H1 (cell line): ENCODE measurements around the gene ZNF385B.

ENCODE experiments used
- CHD1 ChIP-seq: IDR thresholded peaks from 2 replicates; pipeline ENCODE4 v1.6.1; 2012; ENCODE audit warnings: low read depth, low read length, improper control_type of control experiment
- EGR1 ChIP-seq: IDR thresholded peaks from 2 replicates; pipeline ENCODE4 v1.6.1; 2011; ENCODE audit warnings: low read depth, low read length, borderline replicate concordance
- EP300 ChIP-seq, 2 experiments: IDR thresholded peaks; 1 replicate in 1 of 2; 2 replicates in 1 of 2; pipeline ENCODE4 v1.6.1; 2011 to 2012; ENCODE audit warnings: low read depth in 2 of 2, low read length in 2 of 2, mild to moderate bottlenecking in 2 of 2, borderline replicate concordance in 1 of 2, inconsistent platforms in 1 of 2, moderate library complexity in 1 of 2
- JUN ChIP-seq: IDR thresholded peaks from 2 replicates; pipeline ENCODE4 v1.6.1; 2011; ENCODE audit warnings: low read depth, mild to moderate bottlenecking, improper control_type of control experiment, low read length
- POLR2AphosphoS5 ChIP-seq: IDR thresholded peaks from 2 replicates; pipeline ENCODE4 v1.6.1; 2011; ENCODE audit warnings: low read depth, low read length
- YY1 ChIP-seq: IDR thresholded peaks from 2 replicates; pipeline ENCODE4 v1.6.1; 2011; ENCODE audit warnings: low read depth, mild to moderate bottlenecking, low read length
- ZNF274 ChIP-seq: IDR thresholded peaks from 2 replicates; pipeline ENCODE4 v1.7.0; 2012; ENCODE audit warnings: low read length, borderline replicate concordance; ENCODE audit errors: extremely low read depth
- TF ChIP-seq, protein P1 (sequence below), 3 experiments: IDR thresholded peaks; 1 replicate in 2 of 3; 2 replicates in 1 of 3; pipeline versions ENCODE4 v1.5.1 to v1.6.1; 2011; ENCODE audit warnings: low read length in 3 of 3, mild to moderate bottlenecking in 3 of 3, inconsistent platforms in 2 of 3, low read depth in 1 of 3, moderate library complexity in 1 of 3; ENCODE audit not compliant: insufficient read depth in 1 of 3; ENCODE audit errors: control extremely low read depth in 1 of 3
- TF ChIP-seq, protein P2 (sequence below): IDR thresholded peaks from 2 replicates; pipeline ENCODE4 v1.6.1; 2011; ENCODE audit warnings: low read depth, mild to moderate bottlenecking, low read length; ENCODE audit not compliant: insufficient read depth
- TF ChIP-seq, protein P3 (sequence below): IDR thresholded peaks from 2 replicates; pipeline ENCODE4 v1.6.1; 2012; ENCODE audit warnings: inconsistent platforms

DNA sequence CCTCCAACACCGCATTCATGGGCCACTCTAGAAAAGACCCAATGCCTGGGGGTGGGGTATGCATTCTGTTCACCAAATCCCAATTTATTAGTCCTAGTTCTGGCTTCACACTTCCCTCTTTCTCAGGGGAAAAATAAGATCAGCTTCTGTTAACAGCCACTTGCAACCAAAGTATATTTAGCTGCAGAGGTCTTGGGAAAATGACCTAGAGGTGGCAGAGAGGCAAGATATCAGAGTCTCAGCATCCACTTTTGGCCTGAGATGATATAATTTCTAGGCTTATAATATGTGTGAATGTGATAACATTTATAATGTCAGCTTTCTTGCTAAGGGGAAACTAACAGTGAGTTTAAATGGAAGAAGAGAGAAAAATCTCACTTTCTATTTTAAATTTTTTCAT, 89.1 kb downstream of the ZNF385B start:
- TF ChIP-seq ZNF274 (no peak), EP300 (IDR thresholded peaks at IDR 0.05; ENCODE audit: borderline replicate concordance in 1 of 2, low read depth in 2 of 2, low read length in 2 of 2) (no peak), EGR1 (no peak), POLR2AphosphoS5 (no peak), JUN (no peak), YY1 (no peak), CHD1 (no peak)
- TF ChIP-seq, protein P1, sequence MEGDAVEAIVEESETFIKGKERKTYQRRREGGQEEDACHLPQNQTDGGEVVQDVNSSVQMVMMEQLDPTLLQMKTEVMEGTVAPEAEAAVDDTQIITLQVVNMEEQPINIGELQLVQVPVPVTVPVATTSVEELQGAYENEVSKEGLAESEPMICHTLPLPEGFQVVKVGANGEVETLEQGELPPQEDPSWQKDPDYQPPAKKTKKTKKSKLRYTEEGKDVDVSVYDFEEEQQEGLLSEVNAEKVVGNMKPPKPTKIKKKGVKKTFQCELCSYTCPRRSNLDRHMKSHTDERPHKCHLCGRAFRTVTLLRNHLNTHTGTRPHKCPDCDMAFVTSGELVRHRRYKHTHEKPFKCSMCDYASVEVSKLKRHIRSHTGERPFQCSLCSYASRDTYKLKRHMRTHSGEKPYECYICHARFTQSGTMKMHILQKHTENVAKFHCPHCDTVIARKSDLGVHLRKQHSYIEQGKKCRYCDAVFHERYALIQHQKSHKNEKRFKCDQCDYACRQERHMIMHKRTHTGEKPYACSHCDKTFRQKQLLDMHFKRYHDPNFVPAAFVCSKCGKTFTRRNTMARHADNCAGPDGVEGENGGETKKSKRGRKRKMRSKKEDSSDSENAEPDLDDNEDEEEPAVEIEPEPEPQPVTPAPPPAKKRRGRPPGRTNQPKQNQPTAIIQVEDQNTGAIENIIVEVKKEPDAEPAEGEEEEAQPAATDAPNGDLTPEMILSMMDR (IDR thresholded peaks at IDR 0.05; ENCODE audit: control extremely low read depth in 1 of 3, insufficient read depth in 1 of 3, low read depth in 1 of 3, low read length in 3 of 3): no peak
- TF ChIP-seq, protein P2, sequence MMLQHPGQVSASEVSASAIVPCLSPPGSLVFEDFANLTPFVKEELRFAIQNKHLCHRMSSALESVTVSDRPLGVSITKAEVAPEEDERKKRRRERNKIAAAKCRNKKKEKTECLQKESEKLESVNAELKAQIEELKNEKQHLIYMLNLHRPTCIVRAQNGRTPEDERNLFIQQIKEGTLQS: no peak
- TF ChIP-seq, protein P3, sequence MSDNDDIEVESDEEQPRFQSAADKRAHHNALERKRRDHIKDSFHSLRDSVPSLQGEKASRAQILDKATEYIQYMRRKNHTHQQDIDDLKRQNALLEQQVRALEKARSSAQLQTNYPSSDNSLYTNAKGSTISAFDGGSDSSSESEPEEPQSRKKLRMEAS: no peak
